ENCODE results near the gene CNKSR1.

The CNKSR1 gene

GRCh38 chr1:26160527-26161414, 16.5 kb upstream of the CNKSR1 start:
- FAIRE-seq = no peak

- FAIRE-seq = no peak
Measured at GRCh38 chr1:26161415-26162219, 15.7 kb upstream of the CNKSR1 start.

- FAIRE-seq = no peak
Measured at GRCh38 chr1:26162220-26162709, 15.0 kb upstream of the CNKSR1 start.

- no peak for FAIRE-seq
Measured at GRCh38 chr1:26163684-26164035, 13.6 kb upstream of the CNKSR1 start.

GRCh38 chr1:26164036-26164860, 13.0 kb upstream of the CNKSR1 start:
- no peak for FAIRE-seq

GRCh38 chr1:26164861-26165842, 12.1 kb upstream of the CNKSR1 start:
- no peak for FAIRE-seq

- FAIRE-seq = no peak
Measured at GRCh38 chr1:26166719-26167281, 10.5 kb upstream of the CNKSR1 start.

GRCh38 chr1:26168410-26169197, 8.7 kb upstream of the CNKSR1 start, which contains the start of gene C1orf232:
C1orf232 (minus strand) TSS chr1:26168963; CDS start chr1:26168499, 464 bp downstream.
- FAIRE-seq = no peak

- no peak for FAIRE-seq
Measured at GRCh38 chr1:26169198-26169554, 8.1 kb upstream of the CNKSR1 start.

- peak; percentile 79 for FAIRE-seq
Measured at GRCh38 chr1:26169669-26170471, 7.4 kb upstream of the CNKSR1 start, which contains the start of gene ZNF593. ZNF593 (plus strand) TSS chr1:26169908; CDS start chr1:26169984, 76 bp downstream.

GRCh38 chr1:26170472-26170821, 6.8 kb upstream of the CNKSR1 start:
- no peak for FAIRE-seq

- FAIRE-seq = no peak
Measured at GRCh38 chr1:26171084-26172072, 5.9 kb upstream of the CNKSR1 start, which contains the start of gene ZNF593OS. ZNF593OS (minus strand) TSS chr1:26171832; CDS start chr1:26171661, 171 bp downstream.

- no peak for FAIRE-seq
Measured at GRCh38 chr1:26175346-26175745, 1.9 kb upstream of the CNKSR1 start.

GRCh38 chr1:26180010-26180506, 2.8 kb downstream of the CNKSR1 start:
- FAIRE-seq = no peak

- FAIRE-seq = no peak
Measured at GRCh38 chr1:26181586-26182382, 4.5 kb downstream of the CNKSR1 start.

- FAIRE-seq = no peak
Measured at GRCh38 chr1:26182383-26182696, 5.0 kb downstream of the CNKSR1 start.

- no peak for FAIRE-seq
Measured at GRCh38 chr1:26184086-26184485, 6.8 kb downstream of the CNKSR1 start.

All from G401.6 (cell line).